Stromal cell of bone marrow (primary cell): Measurements from ENCODE around the gene TJAP1.
A peak's percentile ranks its signal among the peaks of the same experiment; 100 is the strongest.
"Not testable (repeated sequence)": the region's sequence is repeated elsewhere in the genome, so short reads cannot be mapped to it uniquely, and the experiment has no call there.

ENCODE experiments used
- DNase-seq: peaks from one replicate; pipeline ENCODE4 v3.0.0-alpha.2; 2012; ENCODE audit warnings: low read depth

Gene TJAP1

GRCh38 chr6:43453831-43454230 is 23.5 kb upstream of the TJAP1 start:
- DNase-seq: no peak

DNA sequence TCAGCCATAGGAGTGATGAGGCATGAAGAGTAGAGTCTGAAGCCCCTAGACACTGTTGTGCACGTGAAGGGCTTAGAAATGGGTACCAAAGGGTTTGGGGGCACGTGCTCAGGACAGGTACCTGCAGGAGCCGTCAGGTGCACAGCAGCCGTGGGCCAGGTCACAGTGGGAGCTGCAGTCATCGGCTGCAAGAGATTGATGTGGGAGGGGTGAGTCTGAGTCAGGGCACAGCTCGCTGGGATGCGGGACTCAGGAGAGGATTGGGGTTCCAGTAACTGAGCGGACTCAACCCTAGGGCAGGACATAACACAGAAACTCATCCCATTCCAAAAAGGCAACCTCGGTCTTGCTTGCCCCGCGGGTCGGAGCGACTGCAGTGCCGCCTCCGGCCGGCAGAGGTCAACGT is 23.1 kb upstream of the TJAP1 start:
- DNase-seq: no peak

DNA sequence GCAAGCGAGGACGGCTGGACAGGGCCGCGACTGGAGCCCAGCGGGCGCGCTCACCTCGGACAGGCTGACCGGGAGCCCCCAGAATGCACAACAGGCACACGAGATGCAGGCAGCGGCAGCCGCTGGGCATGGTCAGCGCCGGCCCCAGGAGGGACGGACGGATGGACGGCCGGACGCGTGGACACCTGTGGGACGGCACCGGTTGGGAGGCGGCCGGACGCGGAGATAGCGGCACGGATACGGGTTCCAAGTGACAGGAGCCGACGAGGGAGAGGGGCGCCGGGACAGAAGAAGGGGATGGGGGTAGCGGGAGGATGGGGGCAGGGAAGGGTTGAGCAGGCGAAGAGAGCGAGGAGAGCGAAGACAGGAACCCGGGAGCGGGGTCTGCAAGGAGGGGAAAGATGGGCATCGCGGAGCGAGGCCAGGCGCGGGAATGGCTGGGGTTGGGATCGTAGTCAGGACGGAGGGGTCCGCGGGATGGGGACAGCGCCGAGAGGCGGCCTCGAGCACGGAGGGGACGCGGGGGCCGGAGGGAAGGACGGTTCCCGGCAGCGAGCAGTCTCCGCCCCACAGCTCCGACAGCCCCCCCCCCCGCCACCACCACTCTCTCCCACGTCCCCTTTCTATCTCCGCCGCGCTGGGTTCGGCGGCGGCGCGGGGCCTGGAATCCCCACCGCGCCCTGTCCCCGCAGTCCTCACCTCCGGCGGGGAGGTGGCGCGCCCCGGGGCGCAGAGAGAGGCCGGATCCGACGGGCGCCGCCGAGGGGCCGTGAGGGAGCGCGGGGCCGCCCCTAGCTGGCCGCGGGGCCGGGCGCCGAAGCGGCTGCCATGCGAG is 22.5 kb upstream of the TJAP1 start:
- peak; percentile 53 for DNase-seq

DNA sequence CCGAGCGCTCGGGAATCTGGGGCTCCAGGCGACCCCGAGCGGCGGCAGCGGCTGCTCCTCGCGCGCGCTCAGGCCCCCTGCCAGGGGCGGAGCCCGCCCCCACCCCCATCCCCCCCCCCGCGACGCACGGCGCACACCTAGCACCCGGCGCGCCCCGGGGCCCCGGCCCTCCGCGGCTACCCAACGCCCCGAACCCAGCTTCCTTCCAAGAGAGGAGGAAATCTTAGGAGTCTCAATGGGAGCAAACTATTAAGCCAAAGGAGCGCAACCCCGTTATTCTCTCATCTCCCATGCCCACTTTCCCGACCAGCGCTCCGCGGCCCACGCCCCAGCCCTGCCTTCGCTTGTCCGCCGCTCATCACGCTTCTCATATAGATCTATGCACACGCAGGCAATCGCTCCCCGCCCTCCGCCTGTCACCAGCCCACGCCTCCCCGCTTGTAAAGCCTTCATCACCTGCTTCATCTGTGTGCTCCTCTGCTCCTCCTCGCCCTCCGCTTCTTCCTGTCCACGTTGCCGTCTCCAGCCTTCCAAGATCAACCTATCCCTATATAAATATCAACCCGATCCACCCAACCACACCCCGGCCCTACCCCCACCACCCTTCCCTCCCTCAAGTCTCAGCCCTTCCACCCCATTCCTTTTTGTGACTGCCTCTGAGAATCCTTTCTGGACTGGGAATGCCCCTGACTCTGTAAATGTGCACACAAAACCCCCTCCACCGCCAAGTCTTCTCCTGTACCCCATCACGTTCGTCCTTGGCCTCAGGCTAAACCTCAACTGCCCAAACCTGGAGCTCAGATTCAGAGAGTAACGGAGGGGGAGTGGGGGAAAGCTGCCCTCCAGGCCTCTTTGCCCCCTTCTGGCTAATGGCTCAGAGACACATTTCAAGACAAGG is 21.6 kb upstream of the TJAP1 start, which contains the start of gene DLK2:
DLK2 (minus strand) TSS at position 18 of the 898 bp plus-strand sequence. CDS start 723 bp downstream, outside the sequence.
- no peak for DNase-seq

- DNase-seq: no peak
Measured at GRCh38 chr6:43457643-43458042, 19.7 kb upstream of the TJAP1 start.

DNA sequence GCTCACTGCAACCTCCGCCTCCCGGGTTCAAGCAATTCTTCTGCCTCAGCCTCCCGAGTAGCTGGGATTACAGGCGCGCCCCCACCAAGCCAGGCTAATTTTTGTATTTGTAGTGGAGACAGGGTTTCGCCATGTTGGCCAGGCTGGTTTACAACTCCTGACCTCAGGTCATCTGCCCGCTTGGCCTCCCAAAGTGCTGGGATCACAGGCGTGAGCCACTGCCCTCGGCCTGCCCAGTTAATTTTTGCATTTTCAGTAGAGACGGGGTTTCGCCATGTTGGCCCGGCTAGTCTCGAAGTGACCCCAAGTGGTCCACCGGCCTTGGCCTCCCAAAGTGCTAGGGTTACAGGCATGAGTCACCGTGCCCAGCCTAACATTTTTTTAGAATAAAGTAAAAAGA is 19.2 kb upstream of the TJAP1 start:
- not testable (repeated sequence) for DNase-seq

GRCh38 chr6:43459535-43459934 is 17.8 kb upstream of the TJAP1 start:
- no peak for DNase-seq

GRCh38 chr6:43460032-43460431 is 17.3 kb upstream of the TJAP1 start:
- DNase-seq: no peak

- DNase-seq: no peak
Measured at GRCh38 chr6:43461936-43462335, 15.4 kb upstream of the TJAP1 start.

GRCh38 chr6:43464337-43464736 is 13.0 kb upstream of the TJAP1 start:
- DNase-seq: no peak

- no peak for DNase-seq
Measured at GRCh38 chr6:43465948-43466347, 11.4 kb upstream of the TJAP1 start.

DNA sequence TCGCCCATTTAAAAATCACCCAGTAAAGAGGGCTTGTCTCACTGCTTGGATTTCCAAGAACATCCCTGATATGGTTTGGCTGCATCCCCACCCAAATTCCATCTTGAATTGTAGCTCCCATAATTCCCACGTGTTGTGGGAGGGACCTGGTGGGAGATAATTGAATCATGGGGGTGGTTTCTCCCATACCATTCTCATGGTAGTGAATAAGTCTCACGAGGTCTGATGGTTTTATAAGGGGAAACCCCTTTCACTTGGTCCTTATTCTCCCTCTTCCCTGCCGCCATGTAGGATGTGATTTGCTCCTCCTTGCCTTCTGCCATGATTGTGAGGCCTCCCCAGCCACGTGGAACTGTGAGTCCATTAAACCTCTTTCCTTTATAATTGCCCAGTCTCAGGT is 10.1 kb upstream of the TJAP1 start:
- DNase-seq: not testable (repeated sequence)

DNA sequence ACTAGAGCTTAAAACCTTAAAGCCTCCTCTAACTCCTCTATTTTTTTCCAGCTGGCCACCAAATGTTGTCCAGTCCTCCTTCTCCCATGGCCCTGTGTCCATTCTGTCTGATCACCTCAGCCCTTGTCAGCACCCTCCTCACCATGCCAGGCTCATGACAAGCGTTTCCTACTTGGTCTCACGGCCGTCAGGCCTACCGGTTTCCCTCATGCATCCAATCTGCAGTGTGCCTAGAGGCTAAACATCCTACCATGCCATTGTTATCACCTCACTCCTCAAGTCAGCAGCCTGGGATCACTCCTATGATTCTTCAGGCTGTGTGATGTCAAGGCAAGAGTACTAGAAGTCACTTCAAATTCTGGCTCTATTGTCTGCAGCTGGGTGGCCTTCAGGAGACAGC is 9.6 kb upstream of the TJAP1 start:
- DNase-seq: no peak

GRCh38 chr6:43468240-43468639 is 9.1 kb upstream of the TJAP1 start:
- no peak for DNase-seq

DNA sequence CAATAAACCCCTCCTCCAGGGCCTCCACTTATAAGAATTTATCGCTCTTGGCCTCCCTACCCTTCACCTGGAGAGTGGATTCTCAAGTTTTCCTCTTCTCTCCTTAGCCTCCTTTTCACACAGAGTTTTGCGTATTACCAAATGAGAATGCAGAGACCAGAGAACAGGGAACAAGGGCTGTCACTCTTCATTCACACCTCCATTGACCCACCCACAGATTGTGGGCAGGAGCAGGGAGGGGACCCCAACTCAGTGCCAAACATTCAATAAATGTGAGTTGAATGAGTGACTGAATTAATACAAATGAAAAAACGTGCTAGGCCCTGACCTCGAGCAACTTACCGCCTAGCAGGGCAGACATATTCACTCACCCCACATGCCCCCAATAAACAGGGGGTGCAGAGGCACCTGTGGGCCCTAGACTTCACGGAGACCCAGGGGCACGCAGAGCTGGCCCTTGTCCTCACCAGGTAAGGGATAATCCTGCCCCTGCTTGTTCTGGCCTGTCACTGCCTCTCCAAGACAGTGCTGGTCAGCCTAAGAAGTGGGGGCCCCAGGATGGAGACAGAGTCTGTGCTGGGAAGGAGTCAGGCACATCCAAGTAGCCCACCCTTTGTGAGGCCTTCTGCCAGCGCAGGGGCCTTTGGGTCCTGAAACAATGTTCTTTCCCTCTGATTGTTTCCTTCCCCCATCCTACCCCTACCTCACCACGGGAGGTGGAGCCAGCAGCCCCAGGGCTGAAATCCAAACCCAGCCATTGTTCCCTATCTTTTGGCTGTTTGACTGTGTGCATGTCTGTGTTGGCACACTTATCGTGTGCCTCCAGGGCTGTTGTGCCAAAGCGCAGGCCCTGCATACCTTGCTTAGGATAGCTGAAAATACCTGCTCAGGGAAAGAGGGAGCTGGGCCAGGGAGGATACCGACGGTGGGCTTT is 8.4 kb upstream of the TJAP1 start:
- DNase-seq: no peak

DNA sequence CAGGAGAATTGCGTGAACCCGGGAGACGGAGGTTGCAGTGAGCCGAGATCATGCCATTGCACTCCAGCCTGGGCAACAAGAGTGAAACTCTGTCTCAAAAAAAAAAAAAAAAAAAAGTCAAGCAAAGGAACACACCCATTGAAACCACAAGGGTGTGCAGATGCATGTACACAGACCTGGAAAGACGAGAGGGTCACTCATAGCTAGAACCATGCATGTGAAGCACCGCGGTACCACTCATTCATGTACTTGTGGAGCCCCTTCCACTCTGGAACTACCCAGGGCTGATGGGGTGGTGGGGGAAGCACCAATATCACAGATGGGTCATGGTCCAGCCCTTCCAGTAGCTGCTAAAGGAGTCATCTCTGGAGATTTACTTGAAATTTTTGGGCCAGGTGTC is 7.4 kb upstream of the TJAP1 start:
- no peak for DNase-seq

GRCh38 chr6:43471399-43471798 is 6.0 kb upstream of the TJAP1 start:
- no peak for DNase-seq

GRCh38 chr6:43472515-43472914 is 4.9 kb upstream of the TJAP1 start:
- DNase-seq: no peak

DNA sequence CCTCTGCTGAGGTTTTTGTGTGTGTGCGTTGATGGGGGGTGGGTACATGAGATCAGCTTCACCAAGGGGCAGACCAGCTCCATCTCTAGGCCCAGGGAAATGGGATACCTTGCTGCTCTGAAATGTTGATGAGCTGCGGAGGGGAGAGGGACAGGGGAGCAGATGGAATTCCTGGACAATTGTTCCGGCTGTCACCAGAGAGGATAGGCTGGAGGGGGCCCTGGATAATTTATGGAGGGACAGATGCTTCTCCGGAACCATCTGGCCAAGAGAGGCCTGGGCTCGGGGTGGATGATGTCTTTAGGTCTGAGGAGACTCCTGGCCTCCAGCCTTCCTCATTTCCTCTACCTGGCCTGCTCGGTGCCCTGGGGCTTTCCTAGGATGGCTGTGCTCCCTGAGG is 1.9 kb upstream of the TJAP1 start:
- DNase-seq: no peak

DNA sequence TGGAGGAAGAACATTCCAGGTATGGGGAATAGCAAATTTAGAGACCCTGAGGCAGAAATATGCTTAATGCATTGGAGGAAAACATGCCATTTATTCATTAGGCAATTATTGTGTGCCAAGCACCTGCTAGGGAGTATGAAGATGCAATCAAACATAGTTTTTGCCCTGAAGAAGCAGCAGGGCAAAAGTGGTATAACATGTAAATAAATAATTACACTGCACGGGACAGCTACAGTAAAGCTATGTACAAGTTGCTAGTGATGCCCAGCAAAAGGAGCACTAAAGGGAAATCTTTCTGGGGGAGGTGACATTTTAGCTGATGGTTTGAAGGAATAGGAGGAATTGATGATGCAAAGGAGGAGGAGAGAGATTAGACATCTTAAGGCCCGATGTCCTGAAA is 624 bp upstream of the TJAP1 start:
- DNase-seq: no peak

- DNase-seq: no peak
Measured at GRCh38 chr6:43478008-43478372, 620 bp downstream of the TJAP1 start.

DNA sequence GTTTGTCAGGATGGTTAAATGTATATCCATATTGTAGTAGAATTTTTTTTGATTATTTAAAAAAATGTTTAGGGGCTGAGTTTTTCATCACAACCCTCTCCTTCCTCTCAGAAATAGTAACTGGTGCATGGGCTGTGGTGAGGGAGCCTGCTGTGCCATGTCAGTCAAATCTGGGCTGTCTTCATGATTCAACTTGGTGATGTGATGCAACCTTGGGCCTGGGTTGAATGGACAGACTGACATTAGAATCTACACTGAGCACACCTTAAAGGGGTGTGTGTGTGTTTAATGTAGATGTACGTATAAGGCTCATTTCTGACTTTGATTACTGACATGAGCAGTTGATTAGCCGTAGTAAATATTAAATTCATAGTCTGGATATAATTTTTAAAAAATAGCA is 3.7 kb downstream of the TJAP1 start:
- no peak for DNase-seq
